HFF-Myc (cell line): ENCODE data around the gene CMTM6.

Source experiments
- DNase-seq: peaks from one replicate; pipeline ENCODE4 v3.0.0-alpha.2; 2011; ENCODE audit warnings: low read depth; ENCODE audit errors: extremely low read depth
- H3K4me3 ChIP-seq: replicated peaks from 2 replicates; pipeline ENCODE4 v1.5.1; 2011; ENCODE audit warnings: low read depth, mild to moderate bottlenecking, control low read depth, low read length
- TF ChIP-seq, protein P1 (sequence below): IDR thresholded peaks from 2 replicates; pipeline ENCODE4 v1.5.1; 2012; ENCODE audit warnings: mild to moderate bottlenecking, low read depth, low read length, control low read depth; ENCODE audit errors: missing control alignments

Gene CMTM6

DNA sequence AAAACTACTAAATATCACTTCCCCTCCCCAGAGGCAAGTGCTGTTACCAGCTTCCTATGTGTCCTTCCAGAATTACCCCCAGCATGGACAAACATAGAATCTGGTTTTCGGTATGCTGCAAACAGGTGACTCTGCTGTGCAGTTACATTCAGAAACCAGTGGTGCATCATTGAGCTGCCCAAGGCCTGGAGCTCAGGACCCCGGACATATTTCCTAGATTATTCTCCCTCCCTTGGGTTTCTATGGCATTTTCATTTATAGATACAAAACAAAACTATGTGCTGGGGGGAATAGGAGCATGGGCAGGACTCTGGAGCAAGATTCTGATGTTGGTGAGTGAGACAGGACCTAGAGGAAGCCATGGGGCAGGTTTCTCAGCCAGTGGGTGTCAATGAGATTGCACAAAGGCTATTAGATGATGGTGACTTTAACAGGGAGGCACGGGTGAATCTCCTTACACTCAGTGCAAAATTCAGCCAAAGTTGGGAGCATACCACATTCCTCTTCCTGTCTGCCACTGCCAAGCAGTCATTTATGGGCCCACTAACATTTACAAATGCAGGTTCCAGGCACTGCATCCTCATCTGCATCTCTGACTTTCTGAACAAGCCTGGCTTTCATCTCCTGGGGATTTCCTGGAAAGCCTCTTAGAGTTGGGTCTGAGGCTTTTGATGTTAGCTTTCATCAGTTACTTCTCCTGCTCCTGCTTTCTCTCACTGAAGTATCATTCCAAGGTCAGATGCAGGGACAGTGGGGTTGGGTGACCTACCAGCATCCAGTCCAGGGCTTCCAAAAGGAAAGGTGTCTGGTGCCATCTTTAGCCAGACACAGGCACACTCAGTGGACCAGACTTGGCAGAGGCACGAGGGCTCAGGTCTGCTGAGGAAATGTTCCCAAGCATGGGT is 66.5 kb downstream of the CMTM6 start:
- DNase-seq: no peak
- TF ChIP-seq, protein P1, sequence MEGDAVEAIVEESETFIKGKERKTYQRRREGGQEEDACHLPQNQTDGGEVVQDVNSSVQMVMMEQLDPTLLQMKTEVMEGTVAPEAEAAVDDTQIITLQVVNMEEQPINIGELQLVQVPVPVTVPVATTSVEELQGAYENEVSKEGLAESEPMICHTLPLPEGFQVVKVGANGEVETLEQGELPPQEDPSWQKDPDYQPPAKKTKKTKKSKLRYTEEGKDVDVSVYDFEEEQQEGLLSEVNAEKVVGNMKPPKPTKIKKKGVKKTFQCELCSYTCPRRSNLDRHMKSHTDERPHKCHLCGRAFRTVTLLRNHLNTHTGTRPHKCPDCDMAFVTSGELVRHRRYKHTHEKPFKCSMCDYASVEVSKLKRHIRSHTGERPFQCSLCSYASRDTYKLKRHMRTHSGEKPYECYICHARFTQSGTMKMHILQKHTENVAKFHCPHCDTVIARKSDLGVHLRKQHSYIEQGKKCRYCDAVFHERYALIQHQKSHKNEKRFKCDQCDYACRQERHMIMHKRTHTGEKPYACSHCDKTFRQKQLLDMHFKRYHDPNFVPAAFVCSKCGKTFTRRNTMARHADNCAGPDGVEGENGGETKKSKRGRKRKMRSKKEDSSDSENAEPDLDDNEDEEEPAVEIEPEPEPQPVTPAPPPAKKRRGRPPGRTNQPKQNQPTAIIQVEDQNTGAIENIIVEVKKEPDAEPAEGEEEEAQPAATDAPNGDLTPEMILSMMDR: no peak
- no peak overlapping the region for H3K4me3 ChIP-seq

- TF ChIP-seq, protein P1: no peak
- no peak for DNase-seq
- no peak overlapping the region for H3K4me3 ChIP-seq
These were observed 68.4 kb downstream of the CMTM6 start for GRCh38 chr3:32434206-32434605.

GRCh38 chr3:32432711-32433530 is 69.7 kb downstream of the CMTM6 start:
- TF ChIP-seq, protein P1: no peak
- no peak overlapping the region for H3K4me3 ChIP-seq
- no peak for DNase-seq

- H3K4me3 ChIP-seq: no peak overlapping the region
- TF ChIP-seq, protein P1: no peak
- DNase-seq: no peak
These were observed 70.5 kb downstream of the CMTM6 start for GRCh38 chr3:32432045-32432710.

- no peak overlapping the region for H3K4me3 ChIP-seq
- TF ChIP-seq, protein P1: no peak
- DNase-seq: no peak
These were observed 71.2 kb downstream of the CMTM6 start for GRCh38 chr3:32431481-32431880.
